ENCODE data around the gene INPP5E. TPM values are rescaled to one million over a fixed set of nuclear protein-coding genes. Genes with fewer than 3 reads are reported as not detected.

Gene INPP5E, protein sequence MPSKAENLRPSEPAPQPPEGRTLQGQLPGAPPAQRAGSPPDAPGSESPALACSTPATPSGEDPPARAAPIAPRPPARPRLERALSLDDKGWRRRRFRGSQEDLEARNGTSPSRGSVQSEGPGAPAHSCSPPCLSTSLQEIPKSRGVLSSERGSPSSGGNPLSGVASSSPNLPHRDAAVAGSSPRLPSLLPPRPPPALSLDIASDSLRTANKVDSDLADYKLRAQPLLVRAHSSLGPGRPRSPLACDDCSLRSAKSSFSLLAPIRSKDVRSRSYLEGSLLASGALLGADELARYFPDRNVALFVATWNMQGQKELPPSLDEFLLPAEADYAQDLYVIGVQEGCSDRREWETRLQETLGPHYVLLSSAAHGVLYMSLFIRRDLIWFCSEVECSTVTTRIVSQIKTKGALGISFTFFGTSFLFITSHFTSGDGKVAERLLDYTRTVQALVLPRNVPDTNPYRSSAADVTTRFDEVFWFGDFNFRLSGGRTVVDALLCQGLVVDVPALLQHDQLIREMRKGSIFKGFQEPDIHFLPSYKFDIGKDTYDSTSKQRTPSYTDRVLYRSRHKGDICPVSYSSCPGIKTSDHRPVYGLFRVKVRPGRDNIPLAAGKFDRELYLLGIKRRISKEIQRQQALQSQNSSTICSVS
- 23.6 TPM for total RNA-seq (ENCODE audit: unreplicated experiment)
- long read RNA-seq, full-length matches to known transcripts, result 5 of 11 reads
- long read RNA-seq, partial matches to known transcripts, result 2 of 11 reads
- long read RNA-seq, other reads (novel, unspliced or antisense), result 4 of 11 reads

DNA sequence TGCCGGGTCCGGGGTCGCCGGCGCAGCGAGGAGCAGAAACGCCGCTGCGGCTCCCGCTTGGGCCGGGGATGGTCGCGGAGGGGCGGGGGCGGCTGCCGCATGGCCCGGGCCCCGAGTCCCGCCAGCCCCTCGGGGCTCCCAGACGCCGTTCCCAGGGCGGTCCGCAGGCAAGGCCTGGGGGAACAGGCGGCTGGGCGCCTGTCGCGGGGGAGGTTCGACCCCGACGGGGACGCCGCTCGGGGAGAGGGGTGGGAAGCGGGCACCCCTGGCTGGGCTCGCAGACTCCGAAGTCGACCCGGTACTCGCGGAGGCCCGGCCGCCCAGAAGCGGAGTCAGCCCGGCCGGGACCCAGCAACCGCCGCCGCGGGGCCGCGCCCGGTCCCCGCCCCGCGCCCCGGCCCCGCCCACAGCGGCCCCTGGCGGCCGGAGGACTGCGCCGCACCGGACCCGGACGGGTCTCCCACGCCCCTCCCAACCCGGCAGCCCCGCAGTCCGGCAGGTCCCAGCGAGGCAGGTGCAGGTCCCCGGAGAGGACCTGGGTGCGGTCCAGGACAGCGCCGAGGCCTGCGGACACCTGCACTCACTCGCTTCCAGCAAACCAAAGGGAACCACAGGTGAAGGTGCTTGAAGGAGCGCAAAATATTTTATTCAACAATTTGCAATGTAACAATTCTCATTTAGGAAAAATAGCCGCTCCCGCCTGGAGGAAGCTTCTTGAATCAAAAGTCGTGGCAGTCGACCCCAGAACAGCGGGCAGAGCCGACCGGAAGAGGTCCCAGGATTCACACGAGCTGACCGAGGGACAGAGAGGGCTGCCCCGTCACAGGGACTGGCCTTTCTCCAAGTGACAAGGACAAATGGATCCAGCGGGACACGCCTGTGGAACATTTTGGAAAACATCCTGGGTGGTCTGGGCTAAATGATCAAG is at the start of gene INPP5E:
TSS of gene INPP5E (minus strand) at position 365 of the 928 bp plus-strand sequence. CDS start 426 bp downstream, outside the sequence.
- H3K9me3 Mint-ChIP-seq (ENCODE audit: unreplicated experiment), result no peaks in the 10 kb centered on the region

DNA sequence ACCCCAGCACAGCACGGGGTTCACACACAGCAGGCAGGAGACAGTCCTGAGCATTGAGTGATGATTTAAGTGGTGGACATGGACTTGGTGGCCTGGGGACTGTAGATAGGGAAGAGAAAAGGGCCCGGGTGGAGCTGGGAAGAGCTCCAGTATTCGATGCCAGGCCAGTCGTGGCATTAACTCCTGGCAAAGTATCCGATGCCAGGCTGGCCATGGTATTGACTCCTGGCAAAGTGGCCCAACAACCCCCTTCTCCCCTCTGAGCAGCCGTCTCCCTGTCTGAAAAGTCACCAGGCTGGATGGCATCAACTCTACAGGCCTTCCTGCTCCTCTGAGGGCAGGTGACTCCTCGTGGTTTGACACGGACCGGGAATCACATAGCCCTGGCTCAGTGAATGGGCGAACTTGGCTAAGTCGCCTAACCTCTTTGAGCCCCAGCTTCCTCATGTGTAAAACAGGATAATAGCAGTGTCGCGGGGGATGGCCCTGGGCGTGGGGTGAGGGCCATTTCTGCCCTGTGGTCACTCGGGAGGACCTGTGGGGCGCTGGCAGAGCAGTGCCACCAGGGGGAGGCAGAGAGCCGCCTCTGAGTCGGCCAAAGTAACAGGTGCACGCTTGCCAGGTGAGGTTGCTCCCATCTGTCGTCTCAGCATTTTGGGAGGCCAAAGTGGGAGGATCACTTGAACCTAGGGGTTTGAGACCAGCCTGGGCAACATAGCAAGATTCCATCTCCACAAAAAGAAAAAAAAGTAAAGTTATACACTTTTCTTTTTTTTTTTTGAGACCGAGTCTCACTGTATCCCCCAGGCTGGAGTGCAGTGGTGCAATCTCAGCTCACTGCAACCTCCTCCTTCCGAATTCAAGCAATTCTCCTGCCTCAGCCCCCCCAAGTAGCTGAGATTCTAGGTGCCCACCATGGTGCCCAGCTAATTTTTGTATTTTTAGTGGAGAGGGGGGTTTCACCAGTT is 48.9 kb upstream of the INPP5E start:
- Mint-ChIP-seq H3K27ac (ENCODE audit: unreplicated experiment) (no peak overlapping the region), H3K36me3 (ENCODE audit: low read depth, unreplicated experiment) (peaks cover 12% of the 10 kb centered on the region), H3K9me3 (ENCODE audit: unreplicated experiment) (no peaks in the 10 kb centered on the region), H3K27me3 (ENCODE audit: unreplicated experiment) (peaks cover 30% of the 10 kb centered on the region), H3K4me3 (ENCODE audit: unreplicated experiment) (no peak overlapping the region), H3K4me1 (ENCODE audit: unreplicated experiment) (peaks cover 3% of the 10 kb centered on the region)
- TF ChIP-seq, protein P1, sequence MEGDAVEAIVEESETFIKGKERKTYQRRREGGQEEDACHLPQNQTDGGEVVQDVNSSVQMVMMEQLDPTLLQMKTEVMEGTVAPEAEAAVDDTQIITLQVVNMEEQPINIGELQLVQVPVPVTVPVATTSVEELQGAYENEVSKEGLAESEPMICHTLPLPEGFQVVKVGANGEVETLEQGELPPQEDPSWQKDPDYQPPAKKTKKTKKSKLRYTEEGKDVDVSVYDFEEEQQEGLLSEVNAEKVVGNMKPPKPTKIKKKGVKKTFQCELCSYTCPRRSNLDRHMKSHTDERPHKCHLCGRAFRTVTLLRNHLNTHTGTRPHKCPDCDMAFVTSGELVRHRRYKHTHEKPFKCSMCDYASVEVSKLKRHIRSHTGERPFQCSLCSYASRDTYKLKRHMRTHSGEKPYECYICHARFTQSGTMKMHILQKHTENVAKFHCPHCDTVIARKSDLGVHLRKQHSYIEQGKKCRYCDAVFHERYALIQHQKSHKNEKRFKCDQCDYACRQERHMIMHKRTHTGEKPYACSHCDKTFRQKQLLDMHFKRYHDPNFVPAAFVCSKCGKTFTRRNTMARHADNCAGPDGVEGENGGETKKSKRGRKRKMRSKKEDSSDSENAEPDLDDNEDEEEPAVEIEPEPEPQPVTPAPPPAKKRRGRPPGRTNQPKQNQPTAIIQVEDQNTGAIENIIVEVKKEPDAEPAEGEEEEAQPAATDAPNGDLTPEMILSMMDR (IDR thresholded peaks at IDR 0.05; ENCODE audit: unreplicated experiment), result peak; percentile 92
- DNase-seq (ENCODE audit: low spot score), result peak; percentile 81

More for the DNA sequence above, at the start of gene INPP5E:
- peaks cover 31% of the 10 kb centered on the region for H3K36me3 Mint-ChIP-seq (ENCODE audit: low read depth, unreplicated experiment)
- peak within 1 kb of the TSS; percentile 61 for H3K27ac Mint-ChIP-seq (ENCODE audit: unreplicated experiment)
- peaks cover 16% of the 10 kb centered on the region for H3K4me1 Mint-ChIP-seq (ENCODE audit: unreplicated experiment)
- TF ChIP-seq, protein P1 (IDR thresholded peaks at IDR 0.05; ENCODE audit: unreplicated experiment), result peak; percentile 57
- peaks cover 21% of the 10 kb centered on the region for H3K27me3 Mint-ChIP-seq (ENCODE audit: unreplicated experiment)
- peak within 1 kb of the TSS; percentile 94 for H3K4me3 Mint-ChIP-seq (ENCODE audit: unreplicated experiment)
- peak; percentile 93 for DNase-seq (ENCODE audit: low spot score)

DNA sequence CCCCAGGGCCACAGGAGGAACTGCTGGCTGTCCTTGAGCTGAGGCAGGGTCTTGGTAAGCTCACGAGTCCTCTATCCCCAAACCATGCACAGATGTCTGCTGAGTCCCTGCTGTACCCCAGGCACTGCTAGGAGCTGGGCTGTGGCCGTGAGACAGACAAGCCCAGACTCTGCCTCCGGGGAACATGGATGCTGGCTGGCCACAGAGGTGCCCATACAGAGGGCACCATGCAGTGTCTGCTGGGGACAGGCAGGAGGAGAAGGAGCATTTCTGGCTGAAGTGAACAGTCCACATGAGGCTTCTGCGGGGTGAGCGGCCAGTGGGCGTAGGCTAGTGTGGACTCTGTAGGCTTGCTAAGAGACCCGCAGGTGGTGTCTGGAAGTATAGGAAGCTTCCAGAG is 48.0 kb upstream of the INPP5E start:
- Mint-ChIP-seq H3K4me3 (ENCODE audit: unreplicated experiment) (no peak overlapping the region), H3K27me3 (ENCODE audit: unreplicated experiment) (peaks cover 26% of the 10 kb centered on the region), H3K4me1 (ENCODE audit: unreplicated experiment) (peaks cover 3% of the 10 kb centered on the region), H3K36me3 (ENCODE audit: low read depth, unreplicated experiment) (peaks cover 8% of the 10 kb centered on the region), H3K9me3 (ENCODE audit: unreplicated experiment) (no peaks in the 10 kb centered on the region), H3K27ac (ENCODE audit: unreplicated experiment) (no peak overlapping the region)
- TF ChIP-seq, protein P1 (IDR thresholded peaks at IDR 0.05; ENCODE audit: unreplicated experiment), result no peak
- DNase-seq (ENCODE audit: low spot score), result no peak

DNA sequence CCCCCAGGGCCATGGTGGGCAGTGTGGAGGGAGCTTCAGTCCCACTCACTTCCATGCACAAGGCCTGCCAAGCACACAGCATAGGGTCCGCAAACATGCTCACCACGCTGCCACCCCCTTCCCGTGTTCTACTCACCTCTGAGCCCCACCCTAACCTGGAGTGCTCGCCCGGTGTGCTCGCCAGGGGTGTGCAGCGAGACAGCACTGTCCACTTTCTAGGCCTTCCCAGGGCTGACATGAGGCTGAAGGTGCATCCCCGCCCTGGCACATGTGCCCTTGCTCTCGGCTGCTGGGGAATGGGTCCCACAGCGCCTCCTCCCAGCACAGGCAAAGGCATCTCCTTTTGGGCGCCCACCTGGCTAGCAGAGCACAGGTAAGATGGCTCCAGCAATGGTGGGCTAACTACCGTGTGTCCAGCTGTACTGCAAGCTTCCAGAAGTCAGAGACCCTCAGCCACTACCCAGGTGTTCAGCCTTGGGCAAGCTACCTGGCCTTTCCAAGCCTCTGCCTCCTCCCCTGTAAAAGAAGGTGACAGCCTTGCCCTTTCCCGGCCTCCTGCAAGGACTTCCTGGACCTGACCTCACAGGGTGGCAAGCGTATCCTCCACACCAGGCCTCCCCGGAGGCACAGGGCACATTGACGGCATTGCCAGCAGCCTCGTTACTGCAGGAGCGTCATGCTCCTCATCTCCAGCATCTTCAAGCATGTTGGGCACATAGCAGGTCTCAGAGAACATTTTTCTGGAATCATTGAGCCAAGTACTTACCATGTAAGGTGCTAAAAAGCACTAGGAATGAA is 47.4 kb upstream of the INPP5E start:
- Mint-ChIP-seq H3K4me3 (ENCODE audit: unreplicated experiment) (no peak overlapping the region), H3K4me1 (ENCODE audit: unreplicated experiment) (peaks cover 7% of the 10 kb centered on the region), H3K9me3 (ENCODE audit: unreplicated experiment) (no peaks in the 10 kb centered on the region), H3K27ac (ENCODE audit: unreplicated experiment) (no peak overlapping the region), H3K36me3 (ENCODE audit: low read depth, unreplicated experiment) (peaks cover 6% of the 10 kb centered on the region), H3K27me3 (ENCODE audit: unreplicated experiment) (peaks cover 21% of the 10 kb centered on the region)
- DNase-seq (ENCODE audit: low spot score), result no peak
- TF ChIP-seq, protein P1 (IDR thresholded peaks at IDR 0.05; ENCODE audit: unreplicated experiment), result no peak

Data from endothelial cell (in vitro differentiated cells).